Fibroblast of peridontal ligament (primary cell): Measurements from ENCODE around the gene USP33.
"Not testable (repeated sequence)": the region's sequence is repeated elsewhere in the genome, so short reads cannot be mapped to it uniquely, and the experiment has no call there.

Source experiments
- DNase-seq: peaks from one replicate; pipeline ENCODE4 v3.0.0-alpha.2; 2010; ENCODE audit errors: extremely low read depth

The USP33 gene

GRCh38 chr1:77671836-77672235 lies 87.8 kb downstream of the USP33 start:
- DNase-seq: peak; percentile 54

- no peak for DNase-seq
Measured at GRCh38 chr1:77670330-77670729, 89.3 kb downstream of the USP33 start.

- no peak for DNase-seq
Measured at GRCh38 chr1:77668924-77669449, 90.7 kb downstream of the USP33 start.

- peak; percentile 31 for DNase-seq
Measured at GRCh38 chr1:77664939-77665516, 94.6 kb downstream of the USP33 start.

- no peak for DNase-seq
Measured at GRCh38 chr1:77661696-77662095, 98.0 kb downstream of the USP33 start.

- DNase-seq: no peak
Measured at GRCh38 chr1:77659879-77660593, 99.6 kb downstream of the USP33 start.

GRCh38 chr1:77658271-77658670 lies 101.4 kb downstream of the USP33 start:
- DNase-seq: no peak

- no peak for DNase-seq
Measured at GRCh38 chr1:77655431-77655974, 104.1 kb downstream of the USP33 start.

- DNase-seq: no peak
Measured at GRCh38 chr1:77652970-77653516, 106.6 kb downstream of the USP33 start.

- DNase-seq: peak; percentile 80
Measured at GRCh38 chr1:77652268-77652667, 107.4 kb downstream of the USP33 start.

GRCh38 chr1:77649127-77649526 lies 110.5 kb downstream of the USP33 start:
- DNase-seq: no peak

- DNase-seq: not testable (repeated sequence)
Measured at GRCh38 chr1:77646224-77646623, 113.4 kb downstream of the USP33 start.
